Stimulated activated naive B cell treated with anti-CD40 and anti-IgM and Interleukin-4, amounts not matched to agents 10 μg/mL and 1 μg/mL and 100 μg/mL, for 72 hours (primary cell): ENCODE results near the gene KDELR3.

Source experiments
- ATAC-seq, 2 donors: fragments of 150-1000 bp; cut with Tn5 transposase; replicated peaks; 2 replicates each; pipeline ENCODE4 v1.10.0; 2021; ENCODE audit warnings: moderate library complexity in 1 of 2
- DNase-seq: peaks from one replicate; pipeline ENCODE4 v3.0.0; 2021
- H3K27ac Mint-ChIP-seq: one replicate; pipeline ENCODE4 v1.8.0; 2022; ENCODE audit warnings: mild to moderate bottlenecking, mixed read lengths
- H3K27me3 Mint-ChIP-seq, 2 donors: one replicate each; pipeline ENCODE4 v1.8.0; 2022; ENCODE audit warnings: mixed read lengths in 2 of 2
- H3K36me3 Mint-ChIP-seq, 2 donors: one replicate each; pipeline ENCODE4 v1.8.0; 2022; ENCODE audit warnings: mixed read lengths in 2 of 2, mild to moderate bottlenecking in 1 of 2
- H3K4me1 Mint-ChIP-seq, 2 donors: one replicate each; pipeline ENCODE4 v1.8.0; 2022; ENCODE audit warnings: mixed read lengths in 2 of 2, mild to moderate bottlenecking in 1 of 2
- H3K4me3 Mint-ChIP-seq, 2 donors: one replicate each; pipeline ENCODE4 v1.8.0; 2022; ENCODE audit warnings: mild to moderate bottlenecking in 2 of 2, mixed read lengths in 2 of 2, moderate library complexity in 1 of 2
- H3K9me3 Mint-ChIP-seq, 2 donors: one replicate each; pipeline ENCODE4 v1.8.0; 2022; ENCODE audit warnings: mixed read lengths in 2 of 2, mild to moderate bottlenecking in 1 of 2

Gene KDELR3

GRCh38 chr22:38431266-38432010 lies 36.5 kb upstream of the KDELR3 start:
- Mint-ChIP-seq H3K4me3 (no peak overlapping the region), H3K27me3 (peaks cover 6 to 7% of the 10 kb centered on the region in 2 donors), H3K9me3 (no peaks in the 10 kb centered on the region), H3K27ac (no peak overlapping the region), H3K36me3 (no peaks in the 10 kb centered on the region), H3K4me1 (no peaks in the 10 kb centered on the region)
- ATAC-seq (no peak), DNase-seq (no peak)

DNA sequence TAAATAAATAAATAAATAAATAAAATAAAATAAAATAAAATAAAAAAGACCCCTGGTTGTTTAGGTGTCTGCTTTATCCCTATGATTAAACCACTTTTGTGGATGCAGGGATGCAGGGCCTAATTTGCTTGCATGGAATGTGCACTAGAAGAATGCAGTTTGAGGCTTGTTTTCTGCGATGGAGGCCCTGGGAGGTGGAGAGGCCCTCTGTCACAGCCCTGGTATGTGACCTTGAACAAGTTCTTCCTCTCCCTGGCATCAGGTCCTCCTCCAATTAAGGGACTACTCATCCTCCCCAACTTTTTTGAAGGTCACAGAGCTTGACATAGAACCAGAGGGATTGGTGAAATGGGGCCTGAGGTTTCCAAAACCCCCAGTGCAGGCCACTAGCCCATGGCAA lies 35.6 kb upstream of the KDELR3 start:
- DNase-seq (no peak), ATAC-seq (no peak)
- Mint-ChIP-seq H3K27ac (no peak overlapping the region), H3K9me3 (no peaks in the 10 kb centered on the region), H3K4me3 (no peak overlapping the region), H3K4me1 (no peaks in the 10 kb centered on the region), H3K36me3 (no peaks in the 10 kb centered on the region), H3K27me3 (peaks cover 6 to 7% of the 10 kb centered on the region in 2 donors)

- no peaks in the 10 kb centered on the region for H3K9me3 Mint-ChIP-seq
- H3K4me3 Mint-ChIP-seq: no peak overlapping the region
- H3K4me1 Mint-ChIP-seq: no peaks in the 10 kb centered on the region
- ATAC-seq (no peak), DNase-seq (no peak)
- peaks cover 7 to 13% of the 10 kb centered on the region in 2 donors for H3K27me3 Mint-ChIP-seq
- no peak overlapping the region for H3K27ac Mint-ChIP-seq
- no peaks in the 10 kb centered on the region for H3K36me3 Mint-ChIP-seq
These were observed 34.0 kb upstream of the KDELR3 start for GRCh38 chr22:38433871-38434270.

GRCh38 chr22:38435010-38435409 lies 32.9 kb upstream of the KDELR3 start:
- Mint-ChIP-seq H3K27me3 (peaks cover 7 to 16% of the 10 kb centered on the region in 2 donors), H3K4me3 (no peak overlapping the region), H3K27ac (no peak overlapping the region), H3K4me1 (no peaks in the 10 kb centered on the region), H3K9me3 (no peaks in the 10 kb centered on the region), H3K36me3 (no peaks in the 10 kb centered on the region)
- DNase-seq (no peak), ATAC-seq (no peak)

DNA sequence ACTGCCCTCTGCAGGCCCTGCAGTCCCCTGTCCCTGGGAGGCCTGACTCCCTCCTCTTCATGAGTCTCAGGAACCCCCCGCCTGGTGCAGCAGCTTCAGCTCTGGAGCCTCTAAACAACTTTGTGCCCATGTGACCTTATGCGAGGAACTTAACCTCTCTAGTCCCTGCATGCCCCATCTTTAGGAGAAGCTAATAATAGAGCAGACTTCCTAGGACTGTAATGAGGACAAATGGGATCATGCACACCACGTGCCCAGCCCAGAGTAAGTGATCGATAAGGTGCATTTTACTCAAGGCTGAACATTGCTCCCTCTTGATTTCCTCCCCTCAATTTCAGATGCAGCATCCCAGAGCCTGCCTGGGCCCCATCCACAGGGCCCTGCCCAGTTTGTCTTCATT lies 31.9 kb upstream of the KDELR3 start:
- peaks cover 13 to 21% of the 10 kb centered on the region in 2 donors for H3K27me3 Mint-ChIP-seq
- no peaks in the 10 kb centered on the region for H3K9me3 Mint-ChIP-seq
- H3K27ac Mint-ChIP-seq: no peak overlapping the region
- H3K4me3 Mint-ChIP-seq: no peak overlapping the region
- no peaks in the 10 kb centered on the region for H3K4me1 Mint-ChIP-seq
- ATAC-seq (no peak), DNase-seq (no peak)
- H3K36me3 Mint-ChIP-seq: no peaks in the 10 kb centered on the region

GRCh38 chr22:38436629-38437395 lies 31.1 kb upstream of the KDELR3 start:
- Mint-ChIP-seq H3K27me3 (peaks cover 13 to 22% of the 10 kb centered on the region in 2 donors), H3K4me1 (no peaks in the 10 kb centered on the region), H3K9me3 (no peaks in the 10 kb centered on the region), H3K36me3 (no peaks in the 10 kb centered on the region), H3K4me3 (no peak overlapping the region), H3K27ac (no peak overlapping the region)
- ATAC-seq: no peak
- no peak for DNase-seq

GRCh38 chr22:38437416-38437815 lies 30.5 kb upstream of the KDELR3 start:
- ATAC-seq (no peak), DNase-seq (no peak)
- Mint-ChIP-seq H3K9me3 (no peaks in the 10 kb centered on the region), H3K36me3 (no peaks in the 10 kb centered on the region), H3K4me1 (no peaks in the 10 kb centered on the region), H3K27me3 (peaks cover 13 to 22% of the 10 kb centered on the region in 2 donors), H3K4me3 (no peak overlapping the region), H3K27ac (no peak overlapping the region)

- Mint-ChIP-seq H3K4me1 (no peaks in the 10 kb centered on the region), H3K27me3 (peaks cover 20 to 51% of the 10 kb centered on the region in 2 donors), H3K9me3 (no peaks in the 10 kb centered on the region), H3K36me3 (no peaks in the 10 kb centered on the region), H3K27ac (no peak overlapping the region), H3K4me3 (no peak overlapping the region)
- no peak for DNase-seq
- no peak for ATAC-seq
These were observed 27.0 kb upstream of the KDELR3 start for GRCh38 chr22:38440747-38441350.

DNA sequence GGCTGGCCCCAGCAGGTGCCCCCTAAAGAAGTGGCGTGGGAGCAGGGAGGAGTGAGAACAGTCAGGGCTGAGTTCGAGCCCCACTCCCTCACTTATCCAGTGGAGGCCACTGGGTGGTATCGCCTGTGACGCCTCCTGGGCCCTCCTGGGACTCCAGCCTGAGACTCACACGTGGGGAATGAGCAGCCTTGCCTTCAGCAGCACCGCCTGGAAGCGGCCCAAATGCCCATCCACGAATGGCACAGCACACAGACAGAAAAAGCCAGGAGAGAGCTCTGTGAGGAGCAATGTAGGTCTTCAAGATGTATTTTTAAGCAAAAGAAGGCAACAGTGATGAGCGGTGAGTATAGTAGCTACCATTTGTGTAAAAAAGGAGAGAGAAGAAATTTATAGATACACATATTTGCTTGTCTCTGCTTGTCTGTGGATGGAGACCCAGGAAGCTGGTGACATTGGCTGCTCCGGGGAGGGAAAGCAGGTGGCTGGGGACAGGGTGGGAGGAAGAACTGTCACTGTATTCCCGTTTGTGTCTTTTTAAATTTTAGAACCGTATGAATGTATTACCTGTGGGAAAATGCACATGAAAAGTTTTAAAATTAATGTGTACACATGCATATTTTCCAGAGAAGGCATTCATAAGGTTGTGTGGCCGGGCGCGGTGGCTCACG lies 26.1 kb upstream of the KDELR3 start:
- Mint-ChIP-seq H3K9me3 (no peaks in the 10 kb centered on the region), H3K4me3 (no peak overlapping the region)
- no peak for ATAC-seq

DNA sequence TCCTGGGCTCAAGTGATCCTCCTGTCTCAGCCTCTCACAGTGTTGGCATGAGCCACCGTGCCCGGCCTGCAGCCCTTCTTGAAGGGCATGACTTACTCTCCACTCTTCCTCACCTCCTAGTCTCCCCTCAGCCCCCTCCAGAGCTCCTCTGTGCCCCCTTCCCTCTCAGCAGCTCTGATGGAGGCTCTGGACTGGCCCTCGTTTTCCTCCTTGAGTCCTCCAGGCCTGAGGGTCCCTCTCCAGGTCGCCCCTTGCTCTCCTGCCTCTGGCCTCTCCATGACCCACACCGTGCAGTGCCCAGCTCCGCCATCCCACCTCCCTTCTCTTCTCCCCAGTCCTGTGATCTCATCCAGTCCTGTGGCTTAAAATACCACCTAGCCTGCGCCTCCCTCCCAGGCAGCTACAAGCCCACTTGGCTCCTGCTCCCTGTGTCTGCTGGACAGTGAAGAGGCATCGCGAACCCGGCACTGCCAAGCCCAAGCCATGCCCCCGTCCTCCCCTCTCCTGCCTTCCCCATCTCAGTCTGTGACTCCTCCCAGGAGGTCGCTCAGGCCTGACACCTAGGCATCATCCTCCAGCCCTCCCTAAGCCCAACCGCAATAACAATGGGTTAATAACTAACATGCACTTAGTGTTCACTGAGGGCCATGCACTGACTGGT lies 24.8 kb upstream of the KDELR3 start:
- ATAC-seq: no peak
- Mint-ChIP-seq H3K27ac (no peak overlapping the region), H3K9me3 (no peaks in the 10 kb centered on the region), H3K36me3 (no peaks in the 10 kb centered on the region), H3K4me1 (no peaks in the 10 kb centered on the region), H3K4me3 (no peak overlapping the region), H3K27me3 (peaks cover 20 to 59% of the 10 kb centered on the region in 2 donors)
- no peak for DNase-seq

More for the DNA sequence above, 26.1 kb upstream of the KDELR3 start:
- DNase-seq: no peak
- H3K36me3 Mint-ChIP-seq: no peaks in the 10 kb centered on the region
- H3K27me3 Mint-ChIP-seq: peaks cover 20 to 50% of the 10 kb centered on the region in 2 donors
- no peaks in the 10 kb centered on the region for H3K4me1 Mint-ChIP-seq
- H3K27ac Mint-ChIP-seq: no peak overlapping the region

DNA sequence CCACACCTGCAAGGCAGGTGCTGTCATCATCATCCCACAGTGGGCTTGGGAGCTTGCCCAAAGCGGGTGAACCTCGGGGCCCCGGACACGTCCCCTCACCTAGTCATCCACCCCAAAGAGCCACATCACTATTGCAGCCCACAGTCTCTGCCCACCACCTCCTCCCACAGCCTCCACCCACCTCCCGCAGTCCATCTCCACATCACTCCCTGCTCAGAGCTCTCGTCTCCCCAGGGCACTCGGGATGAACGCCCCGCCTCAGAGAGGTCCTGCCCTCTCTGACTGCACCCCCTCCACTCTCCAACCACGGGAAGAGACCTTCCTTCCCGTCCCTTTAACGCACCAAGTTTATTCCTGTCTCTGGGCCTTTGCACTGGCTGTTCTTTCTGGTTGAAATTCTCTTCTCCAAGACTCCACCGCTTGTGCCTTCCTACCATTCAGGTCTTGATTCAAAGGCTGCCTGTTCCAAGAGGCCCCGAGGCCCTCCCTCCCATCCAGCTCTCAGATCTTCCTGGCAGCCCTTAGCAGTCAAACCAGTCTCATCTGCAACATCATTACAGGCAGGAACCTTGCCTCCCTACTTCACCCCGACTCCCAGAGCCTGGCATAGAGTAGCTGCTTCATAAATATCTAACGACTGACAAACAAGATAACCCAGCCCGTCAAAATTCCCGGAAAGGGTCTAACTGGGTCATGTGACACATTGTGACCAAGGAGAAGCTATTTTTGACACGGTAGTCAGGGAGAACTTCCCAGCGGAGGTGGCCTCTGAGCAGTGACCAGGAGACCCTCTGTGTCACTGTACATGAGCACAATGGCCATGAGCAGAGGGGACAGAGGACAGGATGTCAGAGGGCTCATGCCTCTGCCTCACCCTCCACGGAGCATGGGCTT lies 24.0 kb upstream of the KDELR3 start:
- Mint-ChIP-seq H3K4me3 (no peak overlapping the region), H3K36me3 (no peaks in the 10 kb centered on the region), H3K27me3 (peaks cover 20 to 60% of the 10 kb centered on the region in 2 donors), H3K9me3 (no peaks in the 10 kb centered on the region), H3K27ac (no peak overlapping the region), H3K4me1 (no peaks in the 10 kb centered on the region)
- ATAC-seq: no peak
- DNase-seq: no peak

DNA sequence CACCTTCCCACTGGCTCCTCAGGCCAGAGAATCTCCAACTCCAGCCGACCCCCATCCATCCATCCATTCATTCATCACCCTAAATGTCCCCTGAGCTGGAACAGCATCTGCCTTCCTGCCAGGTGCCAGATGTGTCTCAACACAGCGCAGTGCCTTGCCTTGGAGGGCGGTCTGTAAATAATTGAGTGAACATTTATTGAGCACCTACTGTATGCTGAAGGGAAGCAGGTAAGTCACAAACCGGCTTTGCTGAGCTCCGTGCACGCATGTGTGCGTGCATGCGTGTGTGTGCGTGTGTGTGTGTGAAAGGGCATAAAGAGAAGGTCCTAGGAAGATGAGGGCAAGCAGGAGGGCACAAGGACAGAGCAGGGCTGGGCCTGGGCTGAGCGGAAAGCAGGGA lies 23.1 kb upstream of the KDELR3 start:
- DNase-seq: no peak
- H3K27me3 Mint-ChIP-seq: peaks cover 23 to 66% of the 10 kb centered on the region in 2 donors
- no peak for ATAC-seq
- H3K36me3 Mint-ChIP-seq: no peaks in the 10 kb centered on the region
- no peaks in the 10 kb centered on the region for H3K4me1 Mint-ChIP-seq
- H3K27ac Mint-ChIP-seq: no peak overlapping the region
- H3K4me3 Mint-ChIP-seq: no peak overlapping the region
- H3K9me3 Mint-ChIP-seq: no peaks in the 10 kb centered on the region

DNA sequence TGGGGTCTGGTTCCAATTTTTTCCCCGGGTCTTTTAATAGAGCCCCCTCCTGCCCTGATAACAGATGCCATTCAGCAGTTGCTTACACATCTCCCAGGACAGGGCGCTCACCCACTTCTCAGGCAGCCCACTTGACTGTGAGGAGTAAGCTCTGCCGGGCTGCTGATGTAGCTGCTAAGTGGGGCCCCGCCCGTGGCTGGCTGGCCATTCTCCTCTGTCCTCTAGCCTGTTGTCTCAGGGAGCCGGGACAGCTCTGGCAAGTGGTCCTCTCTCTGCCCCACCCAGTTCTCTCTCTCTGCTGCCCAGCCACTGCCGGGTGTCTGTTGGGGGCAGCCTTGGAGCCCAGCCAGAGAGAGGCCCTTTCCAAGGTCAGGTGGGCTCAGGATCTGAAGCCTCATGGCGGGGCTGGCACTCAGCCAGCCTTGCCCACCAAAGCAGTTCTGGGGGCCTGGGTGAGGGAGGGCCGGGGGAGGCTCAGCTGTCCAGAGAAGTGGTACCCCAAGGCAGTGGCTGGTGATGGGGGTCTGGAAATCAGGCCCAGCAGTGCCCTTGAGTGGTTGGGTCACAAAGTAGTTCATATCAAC lies 21.8 kb upstream of the KDELR3 start:
- Mint-ChIP-seq H3K36me3 (no peaks in the 10 kb centered on the region), H3K27ac (no peak overlapping the region), H3K4me1 (no peaks in the 10 kb centered on the region), H3K27me3 (peaks cover 29 to 73% of the 10 kb centered on the region in 2 donors), H3K9me3 (no peaks in the 10 kb centered on the region), H3K4me3 (no peak overlapping the region)
- no peak for ATAC-seq
- no peak for DNase-seq
